ENCODE measurements around the gene POLE2.
"Not testable (repeated sequence)": the region's sequence is repeated elsewhere in the genome, so short reads cannot be mapped to it uniquely, and the experiment has no call there.

POLE2 gene

DNA sequence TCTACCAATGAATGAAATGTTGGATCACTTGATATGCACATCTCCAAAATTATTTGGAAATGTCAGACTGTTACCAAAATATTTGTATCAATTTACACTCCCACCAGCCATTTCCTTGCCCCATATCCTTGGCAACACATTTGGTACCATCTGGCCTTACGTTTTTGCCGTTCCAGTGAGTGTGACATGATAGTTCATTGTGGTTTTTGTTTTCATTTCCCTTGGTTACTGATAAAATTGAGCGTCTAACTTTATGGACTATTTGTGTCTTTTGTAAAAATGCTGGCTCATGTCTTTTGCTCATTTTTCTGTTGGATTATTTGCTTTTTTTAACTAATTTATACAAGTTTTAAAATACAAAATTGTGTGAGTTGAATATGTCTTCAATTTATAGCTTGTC, 16.0 kb upstream of the POLE2 start:
- no peak overlapping the region for H3K4me3 ChIP-seq (ENCODE audit: low read length)
- TF ChIP-seq, protein P1, sequence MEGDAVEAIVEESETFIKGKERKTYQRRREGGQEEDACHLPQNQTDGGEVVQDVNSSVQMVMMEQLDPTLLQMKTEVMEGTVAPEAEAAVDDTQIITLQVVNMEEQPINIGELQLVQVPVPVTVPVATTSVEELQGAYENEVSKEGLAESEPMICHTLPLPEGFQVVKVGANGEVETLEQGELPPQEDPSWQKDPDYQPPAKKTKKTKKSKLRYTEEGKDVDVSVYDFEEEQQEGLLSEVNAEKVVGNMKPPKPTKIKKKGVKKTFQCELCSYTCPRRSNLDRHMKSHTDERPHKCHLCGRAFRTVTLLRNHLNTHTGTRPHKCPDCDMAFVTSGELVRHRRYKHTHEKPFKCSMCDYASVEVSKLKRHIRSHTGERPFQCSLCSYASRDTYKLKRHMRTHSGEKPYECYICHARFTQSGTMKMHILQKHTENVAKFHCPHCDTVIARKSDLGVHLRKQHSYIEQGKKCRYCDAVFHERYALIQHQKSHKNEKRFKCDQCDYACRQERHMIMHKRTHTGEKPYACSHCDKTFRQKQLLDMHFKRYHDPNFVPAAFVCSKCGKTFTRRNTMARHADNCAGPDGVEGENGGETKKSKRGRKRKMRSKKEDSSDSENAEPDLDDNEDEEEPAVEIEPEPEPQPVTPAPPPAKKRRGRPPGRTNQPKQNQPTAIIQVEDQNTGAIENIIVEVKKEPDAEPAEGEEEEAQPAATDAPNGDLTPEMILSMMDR (IDR thresholded peaks at IDR 0.05; ENCODE audit: insufficient read depth, low read depth, low read length, missing control alignments) = no peak

DNA sequence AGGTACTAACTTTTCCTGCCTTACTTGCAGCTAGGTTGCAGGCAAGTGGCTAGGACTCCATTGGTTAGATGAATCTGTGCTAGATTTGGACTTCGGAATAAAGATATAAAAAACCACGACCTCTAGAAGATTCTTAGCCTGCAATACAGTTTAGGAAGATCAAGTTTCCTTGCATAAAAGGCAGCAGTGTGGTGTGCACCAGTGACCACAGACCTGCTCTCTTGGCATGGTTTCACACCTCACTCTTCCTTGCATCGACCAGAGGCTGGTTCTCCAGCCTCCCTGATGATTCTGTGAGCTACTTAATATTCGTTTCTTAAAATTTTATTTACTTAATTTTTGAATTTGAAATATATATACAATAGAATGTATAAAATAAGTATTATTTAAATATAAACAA, 14.7 kb upstream of the POLE2 start:
- DNase-seq (ENCODE audit: low read depth) = no peak
- TF ChIP-seq, protein P1 (IDR thresholded peaks at IDR 0.05; ENCODE audit: insufficient read depth, low read depth, low read length, missing control alignments) = no peak
- no peak overlapping the region for H3K4me3 ChIP-seq (ENCODE audit: low read length)

More for the DNA sequence above, 16.0 kb upstream of the POLE2 start:
- no peak for DNase-seq (ENCODE audit: low read depth)

DNA sequence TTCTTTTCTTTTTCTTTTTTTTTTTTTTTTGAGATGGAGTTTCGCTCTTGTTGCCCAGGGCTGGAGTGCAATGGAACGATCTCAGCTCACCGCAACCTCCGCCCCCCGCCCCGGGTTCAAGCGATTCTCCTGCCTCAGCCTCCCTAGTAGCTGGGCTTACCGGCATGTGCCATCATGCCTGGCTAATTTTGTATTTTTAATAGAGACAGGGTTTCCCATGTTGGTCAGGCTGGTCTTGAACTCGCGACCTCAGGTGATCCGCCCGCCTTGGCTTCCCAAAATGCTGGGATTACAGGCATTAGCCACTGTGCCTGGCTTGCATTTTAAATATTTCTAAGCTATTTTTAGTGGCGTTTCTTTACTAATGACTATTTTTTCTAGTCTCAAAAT, 5.7 kb upstream of the POLE2 start:
- H3K4me3 ChIP-seq (ENCODE audit: low read length) = peak overlapping the region; percentile 61
- DNase-seq (ENCODE audit: low read depth) = not testable (repeated sequence)

DNA sequence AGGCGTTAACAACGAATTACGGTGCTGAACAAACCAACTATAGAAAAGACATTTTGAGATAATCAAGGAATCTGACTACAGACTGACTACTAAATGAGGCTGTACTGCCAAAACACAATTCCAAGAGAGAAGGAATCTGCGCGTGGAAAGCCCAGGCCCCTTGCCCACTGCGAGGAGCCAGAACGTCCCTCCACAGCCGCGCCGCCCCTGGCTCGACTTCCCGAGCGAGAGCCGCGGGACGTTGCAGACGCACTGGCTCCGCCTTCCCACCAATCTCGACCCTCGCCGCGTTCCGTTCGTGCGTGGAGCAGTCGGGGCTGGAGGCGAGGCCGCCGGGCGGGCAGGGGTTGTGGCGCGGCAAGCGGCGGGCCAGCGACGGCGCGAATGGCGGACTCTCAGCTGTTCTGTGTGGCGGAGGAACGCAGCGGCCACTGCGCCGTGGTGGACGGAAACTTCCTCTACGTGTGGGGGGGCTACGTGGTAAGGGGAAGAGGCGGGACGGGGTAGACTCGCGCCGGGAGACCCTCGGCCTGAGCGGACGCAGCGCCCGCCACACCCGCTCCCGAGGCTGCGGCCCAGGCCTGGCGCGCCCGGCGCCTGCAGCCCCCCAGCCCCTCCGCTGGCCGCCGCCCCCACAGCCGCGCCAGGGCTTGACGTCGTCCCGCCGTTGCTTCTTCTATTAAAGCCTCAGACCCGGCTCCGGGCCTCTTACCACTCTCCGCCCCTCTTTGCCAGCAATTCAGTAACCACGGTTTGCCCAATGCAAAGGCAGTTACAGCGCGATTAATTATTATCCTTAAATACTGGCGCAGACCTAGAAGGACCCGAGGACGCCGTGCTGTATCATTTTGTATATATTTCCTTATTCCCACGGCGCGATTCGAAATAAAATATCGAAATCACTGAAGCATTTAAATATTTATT, 5.1 kb upstream of the POLE2 start, which contains the start of gene KLHDC1:
TSS of gene KLHDC1 (plus strand) at position 310 of the 924 bp plus-strand sequence. CDS start at position 385, 75 bp downstream.
- peak; percentile 54 for DNase-seq (ENCODE audit: low read depth)
- TF ChIP-seq, protein P1 (IDR thresholded peaks at IDR 0.05; ENCODE audit: insufficient read depth, low read depth, low read length, missing control alignments) = no peak
- H3K4me3 ChIP-seq (ENCODE audit: low read length) = peak within 1 kb of the TSS; percentile 61

DNA sequence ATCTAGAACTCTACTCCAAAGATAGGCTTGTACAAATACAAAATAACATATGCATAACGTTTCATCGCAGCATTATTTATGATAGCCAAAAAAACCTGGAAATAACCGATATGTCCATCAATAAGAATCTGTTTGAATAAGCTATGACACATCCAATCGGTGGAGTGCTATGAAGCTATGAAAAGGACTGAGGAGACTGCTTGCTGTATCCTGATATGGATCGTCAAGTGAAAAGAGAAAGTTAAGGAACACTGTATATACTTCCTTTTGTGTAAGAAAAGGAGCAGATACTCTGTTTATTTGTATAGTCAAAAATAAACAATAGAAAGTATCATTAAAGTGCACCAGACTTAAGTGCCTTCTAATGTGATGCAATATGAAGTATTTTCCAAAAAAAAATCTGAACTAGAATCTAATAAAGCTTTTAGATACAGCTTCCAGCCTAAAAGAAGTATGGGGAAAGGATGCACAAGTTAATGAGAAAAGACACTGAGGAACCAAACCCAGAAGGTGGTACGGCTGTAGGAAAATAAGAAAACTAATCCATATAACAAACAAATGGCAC, 4.3 kb upstream of the POLE2 start:
- no peak for DNase-seq (ENCODE audit: low read depth)
- peak overlapping the region; percentile 61 for H3K4me3 ChIP-seq (ENCODE audit: low read length)
- TF ChIP-seq, protein P1 (IDR thresholded peaks at IDR 0.05; ENCODE audit: insufficient read depth, low read depth, low read length, missing control alignments) = no peak

DNA sequence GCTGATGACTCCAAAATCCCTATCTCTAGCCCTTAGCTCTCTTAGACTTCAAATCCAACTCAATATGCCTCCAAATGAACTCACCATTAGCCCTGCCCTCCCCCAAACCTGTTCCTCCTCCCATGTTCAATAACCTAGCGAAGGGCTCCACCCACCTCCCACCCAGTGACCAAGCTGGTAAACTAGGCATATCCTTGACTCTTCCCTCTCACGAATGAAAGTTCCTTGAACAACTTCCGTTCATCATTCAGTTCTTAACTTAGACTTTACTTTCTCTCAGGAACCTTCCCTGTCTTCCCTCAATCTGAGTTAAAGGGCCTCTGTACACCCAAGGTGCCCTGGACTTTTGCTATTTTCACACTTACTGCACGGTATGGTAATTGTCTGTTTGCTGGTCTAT, 3.0 kb upstream of the POLE2 start:
- H3K4me3 ChIP-seq (ENCODE audit: low read length) = no peak overlapping the region
- DNase-seq (ENCODE audit: low read depth) = no peak
- TF ChIP-seq, protein P1 (IDR thresholded peaks at IDR 0.05; ENCODE audit: insufficient read depth, low read depth, low read length, missing control alignments) = no peak

DNA sequence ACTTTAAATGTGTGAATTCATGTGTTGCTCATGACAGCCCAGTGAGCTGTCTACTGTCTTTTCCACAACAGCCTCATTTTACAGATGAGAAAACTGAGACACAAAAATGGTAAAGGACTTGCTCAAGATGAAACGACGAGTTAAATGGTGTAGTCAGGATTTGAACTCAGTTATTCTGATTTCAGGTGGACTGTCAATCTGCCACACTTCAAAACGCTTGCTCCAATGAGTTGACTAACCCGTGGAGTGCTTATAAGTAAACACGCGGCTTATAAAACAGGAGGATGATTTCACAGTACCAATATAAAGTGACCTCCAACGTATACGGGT, 652 bp upstream of the POLE2 start:
- H3K4me3 ChIP-seq (ENCODE audit: low read length) = no peak overlapping the region
- TF ChIP-seq, protein P1 (IDR thresholded peaks at IDR 0.05; ENCODE audit: insufficient read depth, low read depth, low read length, missing control alignments) = no peak
- DNase-seq (ENCODE audit: low read depth) = no peak
